HG03097 (cell line): ENCODE data around the gene HYLS1.
"Not testable (repeated sequence)": the region's sequence is repeated elsewhere in the genome, so short reads cannot be mapped to it uniquely, and the experiment has no call there.

ENCODE experiments used
- ATAC-seq: cut with Tn5 transposase; IDR thresholded peaks from one replicate; pipeline ENCODE4 v1.9.1; 2021; ENCODE audit not compliant: unreplicated experiment, low FRiP score

The HYLS1 gene

GRCh38 chr11:125902927-125903710 lies 15.7 kb downstream of the HYLS1 start, which contains the start of gene PUS3:
Gene PUS3, minus strand, starts transcription at chr11:125903206. Its CDS starts 6,922 bp downstream, at chr11:125896284.
- ATAC-seq: peak; percentile 98

GRCh38 chr11:125903711-125904659 lies 16.5 kb downstream of the HYLS1 start, which contains the start of gene DDX25:
Gene DDX25, plus strand, starts transcription at chr11:125904508. Its CDS starts 10 bp downstream, at chr11:125904518.
- ATAC-seq: no peak

GRCh38 chr11:125904678-125905077 lies 17.2 kb downstream of the HYLS1 start:
- ATAC-seq: no peak

GRCh38 chr11:125910226-125910849 lies 22.9 kb downstream of the HYLS1 start:
- no peak for ATAC-seq

- ATAC-seq: not testable (repeated sequence)
These were observed 27.1 kb downstream of the HYLS1 start for GRCh38 chr11:125914601-125915000.

- no peak for ATAC-seq
These were observed 29.3 kb downstream of the HYLS1 start for GRCh38 chr11:125916683-125917347.

- ATAC-seq: no peak
These were observed 30.8 kb downstream of the HYLS1 start for GRCh38 chr11:125918140-125918840.

- no peak for ATAC-seq
These were observed 33.6 kb downstream of the HYLS1 start for GRCh38 chr11:125921042-125921441.

- ATAC-seq: no peak
These were observed 34.7 kb downstream of the HYLS1 start for GRCh38 chr11:125922156-125922555.

- no peak for ATAC-seq
These were observed 35.6 kb downstream of the HYLS1 start for GRCh38 chr11:125923012-125923579.

GRCh38 chr11:125923633-125924032 lies 36.2 kb downstream of the HYLS1 start:
- no peak for ATAC-seq

GRCh38 chr11:125924384-125925007 lies 37.0 kb downstream of the HYLS1 start:
- ATAC-seq: no peak

- ATAC-seq: no peak
These were observed 37.8 kb downstream of the HYLS1 start for GRCh38 chr11:125925247-125925740.

- ATAC-seq: no peak
These were observed 38.3 kb downstream of the HYLS1 start for GRCh38 chr11:125925804-125926203.

- no peak for ATAC-seq
These were observed 39.2 kb downstream of the HYLS1 start for GRCh38 chr11:125926682-125927081.

- ATAC-seq: no peak
These were observed 42.1 kb downstream of the HYLS1 start for GRCh38 chr11:125929445-125930075.

GRCh38 chr11:125930076-125930450 lies 42.6 kb downstream of the HYLS1 start:
- no peak for ATAC-seq

- no peak for ATAC-seq
These were observed 43.6 kb downstream of the HYLS1 start for GRCh38 chr11:125931116-125931515.
